A549 (cell line): ENCODE results near the gene OR52D1. TPM values are rescaled to one million over a fixed set of nuclear protein-coding genes. Genes with fewer than 3 reads are reported as not detected.

ENCODE experiments used
- ATAC-seq, 2 experiments: fragments of 200-7000 bp in 1 of 2; fragments of >200 bp in 1 of 2; cut with Nextera tagmentation in 1 of 2; cut with Tn5 transposase in 1 of 2; 3 replicates each; pipeline versions ENCODE4 v1.8.0 to v1.9.1; 2018 to 2020; ENCODE audit warnings: mild to moderate bottlenecking in 1 of 2, moderate library complexity in 1 of 2
- CTCF ChIA-PET: fragments of 300-600 bp; sonication (Branson Sonifier 250); formaldehyde crosslinking; extraction: SDS; loops from one replicate; lab custom pipeline; 2021; ENCODE audit warnings: antibody characterized with exemption, inconsistent platforms; lab: Yijun Ruan, JAX
- POLR2A ChIA-PET: fragments of 350-600 bp; formaldehyde crosslinking; extraction: SDS; loops from one replicate; lab custom pipeline; 2021; ENCODE audit warnings: antibody characterized with exemption, inconsistent platforms; lab: Yijun Ruan, JAX
- DNase-seq, 2 experiments: peaks; one replicate each; pipeline versions ENCODE4 v3.0.0 to v3.0.0-alpha.2; 2011 to 2016; ENCODE audit warnings: low read depth in 1 of 2, low spot score in 1 of 2
- FAIRE-seq: peaks from 2 replicates; lab custom pipeline; 2011; peaks lifted over from hg19 to GRCh38; lab: Jason Lieb, UNC
- H3K27ac ChIP-seq, 2 experiments: fragments of >200 bp; sonication (Bioruptor Twin); formaldehyde crosslinking; 3 replicates each; pipeline ENCODE4 v1.5.1; 2016 to 2017
- H3K4me1 ChIP-seq: fragments of >200 bp; sonication (Bioruptor Twin); formaldehyde crosslinking; 3 replicates; pipeline ENCODE4 v1.6.1; 2016
- H3K4me2 ChIP-seq: fragments of >200 bp; sonication (Bioruptor Twin); formaldehyde crosslinking; 3 replicates; pipeline ENCODE4 v1.6.1; 2016
- H3K4me3 ChIP-seq: fragments of >200 bp; sonication (Bioruptor Twin); formaldehyde crosslinking; 3 replicates; pipeline ENCODE4 v1.5.1; 2016
- H3K9me3 ChIP-seq: fragments of >200 bp; sonication (Bioruptor Twin); formaldehyde crosslinking; 3 replicates; pipeline ENCODE4 v1.6.1; 2016
- CEBPB ChIP-seq, 2 experiments: fragments of >200 bp in 1 of 2; sonication (Bioruptor Twin) in 1 of 2; formaldehyde crosslinking in 1 of 2; IDR thresholded peaks; 2 replicates each; pipeline ENCODE4 v1.6.1; 2012 to 2016
- EHF ChIP-seq: fragments of 250-450 bp; sonication (Bioruptor Pico); IDR thresholded peaks from 2 replicates; pipeline ENCODE4 v1.5.0; 2020; ENCODE audit warnings: mild to moderate bottlenecking
- FOSB ChIP-seq: fragments of 250-450 bp; sonication (Bioruptor Pico); IDR thresholded peaks from 2 replicates; pipeline ENCODE4 v1.5.0; 2020; ENCODE audit warnings: mild to moderate bottlenecking, moderate library complexity
- FOSL2 ChIP-seq, 2 experiments: fragments of 450-650 bp in 1 of 2; fragments of >200 bp in 1 of 2; sonication (Bioruptor Twin) in 1 of 2; formaldehyde crosslinking; IDR thresholded peaks; 2 replicates each; pipeline versions ENCODE4 v1.5.0 to v1.6.1; 2016 to 2020; ENCODE audit warnings: mild to moderate bottlenecking in 1 of 2, moderate library complexity in 1 of 2
- HOXA7 ChIP-seq: fragments of 250-450 bp; sonication (Bioruptor Pico); IDR thresholded peaks from 2 replicates; pipeline ENCODE4 v1.5.0; 2020; ENCODE audit warnings: mild to moderate bottlenecking, moderate library complexity
- MAFK ChIP-seq: fragments of 450-650 bp; IDR thresholded peaks from 2 replicates; pipeline ENCODE4 v1.6.1; 2014; ENCODE audit not compliant: partially characterized antibody
- NR3C1 ChIP-seq: fragments of >200 bp; sonication (Bioruptor Twin); formaldehyde crosslinking; IDR thresholded peaks from 3 replicates; pipeline ENCODE4 v1.6.1; 2017
- RAD21 ChIP-seq, 2 experiments: fragments of >200 bp in 1 of 2; sonication (Bioruptor Twin) in 1 of 2; formaldehyde crosslinking in 1 of 2; IDR thresholded peaks in 1 of 2; conservative IDR thresholded peaks in 1 of 2; 2 replicates in 1 of 2; 3 replicates in 1 of 2; pipeline ENCODE4 v1.6.1; 2012 to 2018; ENCODE audit warnings: inconsistent platforms in 1 of 2
- RARB ChIP-seq: fragments of 250-450 bp; sonication (Bioruptor Pico); IDR thresholded peaks from 2 replicates; pipeline ENCODE4 v1.8.0; 2021; ENCODE audit warnings: mild to moderate bottlenecking, moderate library complexity
- SMC3 ChIP-seq: fragments of >200 bp; sonication (Bioruptor Twin); formaldehyde crosslinking; IDR thresholded peaks from 3 replicates; pipeline ENCODE4 v1.6.1; 2018; ENCODE audit warnings: inconsistent platforms
- TFCP2L1 ChIP-seq: fragments of 250-450 bp; sonication (Bioruptor Pico); IDR thresholded peaks from 2 replicates; pipeline ENCODE4 v1.5.0; 2021; ENCODE audit warnings: mild to moderate bottlenecking
- ZC3H11A ChIP-seq: fragments of 450-650 bp; IDR thresholded peaks from 2 replicates; pipeline ENCODE4 v1.6.1; 2014; ENCODE audit warnings: antibody characterized with exemption, mild to moderate bottlenecking
- ZSCAN20 ChIP-seq: fragments of 250-450 bp; sonication (Bioruptor Pico); IDR thresholded peaks from 2 replicates; pipeline ENCODE4 v1.8.0; 2022; ENCODE audit warnings: mild to moderate bottlenecking, moderate library complexity
- WGBS: methylation state at CpG from one replicate; pipeline ENCODE4 v1.1.6; 2017; ENCODE audit errors: missing lambda C conversion rate; 5-methylcytosine and 5-hydroxymethylcytosine counted together
- polyA plus RNA-seq, 4 experiments: library from polyadenylated mRNA; depleted of rRNA in 3 of 4; stranded (reverse); fragments of >200 nt; fragmentation: RNase III in 1 of 4; extraction: RNeasy Plus Mini Kit Qiagen cat#74134 plus additional on column Dnase treatment in 1 of 4; gene quantifications; 2 replicates in 3 of 4; 3 replicates in 1 of 4; pipeline ENCODE4 v1.2.3, GENCODE V29; 2011 to 2017
- TF ChIP-seq, protein P1 (sequence below): IDR thresholded peaks from 2 replicates; pipeline ENCODE4 v1.6.1; 2012
- TF ChIP-seq, protein P2 (sequence below): fragments of >200 bp; sonication (Bioruptor Twin); formaldehyde crosslinking; IDR thresholded peaks from 3 replicates; pipeline ENCODE4 v1.5.1; 2016
- TF ChIP-seq, protein P3 (sequence below): fragments of 250-450 bp; sonication (Bioruptor Pico); IDR thresholded peaks from 2 replicates; pipeline ENCODE4 v1.5.0; 2021; ENCODE audit warnings: mild to moderate bottlenecking, moderate library complexity, borderline replicate concordance
- TF ChIP-seq, protein P4 (sequence below): fragments of 250-450 bp; sonication (Bioruptor Pico); IDR thresholded peaks from 2 replicates; pipeline ENCODE4 v1.5.0; 2020; ENCODE audit warnings: low read depth, mild to moderate bottlenecking, moderate library complexity

OR52D1 gene
- polyA plus RNA-seq, 2 of the 4 experiments (the other 2 are of a cell fraction): not detected

DNA sequence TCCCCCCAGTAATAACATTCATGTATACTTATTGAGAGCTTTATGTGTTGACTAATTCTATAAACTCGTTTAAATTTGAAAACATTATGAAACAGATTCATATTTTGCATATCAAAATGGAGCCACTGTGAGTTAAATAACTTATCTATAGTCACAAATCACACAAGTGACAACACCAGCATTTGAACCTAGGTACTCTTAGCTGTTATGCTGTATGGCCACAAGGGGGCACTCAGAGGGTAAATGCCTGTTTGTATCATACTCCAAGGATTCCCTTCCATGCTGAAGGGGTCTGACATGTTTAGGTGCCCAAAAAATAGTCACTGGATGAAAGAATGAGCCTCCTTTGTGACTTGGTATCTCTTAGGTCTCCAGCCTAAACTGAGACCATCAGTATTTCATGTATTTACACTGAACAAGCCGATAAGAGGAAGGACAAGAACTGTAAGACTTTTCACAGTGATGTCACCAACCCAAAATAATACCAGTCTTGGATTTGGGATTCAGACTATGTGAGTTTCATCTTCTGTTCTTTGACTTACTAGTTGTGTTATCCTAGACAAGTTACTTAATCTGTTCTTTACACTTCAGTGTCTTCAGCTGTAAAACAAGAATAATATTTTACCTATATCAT is 12.2 kb upstream of the OR52D1 start:
- ChIA-PET CTCF (interaction anchor here (0.6 to 2.2 kb wide), 23 partner anchors 9 to 346 kb away, joined by 3 to 9 read pairs (median 3); partner anchors contain the start of genes TRIM5 and TRIM6), POLR2A (no interaction called here)
- Histone ChIP-seq H3K4me2 (no peak overlapping the region), H3K9me3 (no peaks in the 10 kb centered on the region), H3K27ac (no peak overlapping the region), H3K4me1 (no peaks in the 10 kb centered on the region), H3K4me3 (no peak overlapping the region)
- no peak for FAIRE-seq
- 1% methylated on average over 2 of the region's 2 CpGs for WGBS
- peak; percentile 83 for TF ChIP-seq SMC3
- TF ChIP-seq, protein P1, sequence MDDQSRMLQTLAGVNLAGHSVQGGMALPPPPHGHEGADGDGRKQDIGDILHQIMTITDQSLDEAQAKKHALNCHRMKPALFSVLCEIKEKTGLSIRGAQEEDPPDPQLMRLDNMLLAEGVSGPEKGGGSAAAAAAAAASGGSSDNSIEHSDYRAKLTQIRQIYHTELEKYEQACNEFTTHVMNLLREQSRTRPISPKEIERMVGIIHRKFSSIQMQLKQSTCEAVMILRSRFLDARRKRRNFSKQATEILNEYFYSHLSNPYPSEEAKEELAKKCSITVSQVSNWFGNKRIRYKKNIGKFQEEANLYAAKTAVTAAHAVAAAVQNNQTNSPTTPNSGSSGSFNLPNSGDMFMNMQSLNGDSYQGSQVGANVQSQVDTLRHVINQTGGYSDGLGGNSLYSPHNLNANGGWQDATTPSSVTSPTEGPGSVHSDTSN: no peak
- TF ChIP-seq, protein P2, sequence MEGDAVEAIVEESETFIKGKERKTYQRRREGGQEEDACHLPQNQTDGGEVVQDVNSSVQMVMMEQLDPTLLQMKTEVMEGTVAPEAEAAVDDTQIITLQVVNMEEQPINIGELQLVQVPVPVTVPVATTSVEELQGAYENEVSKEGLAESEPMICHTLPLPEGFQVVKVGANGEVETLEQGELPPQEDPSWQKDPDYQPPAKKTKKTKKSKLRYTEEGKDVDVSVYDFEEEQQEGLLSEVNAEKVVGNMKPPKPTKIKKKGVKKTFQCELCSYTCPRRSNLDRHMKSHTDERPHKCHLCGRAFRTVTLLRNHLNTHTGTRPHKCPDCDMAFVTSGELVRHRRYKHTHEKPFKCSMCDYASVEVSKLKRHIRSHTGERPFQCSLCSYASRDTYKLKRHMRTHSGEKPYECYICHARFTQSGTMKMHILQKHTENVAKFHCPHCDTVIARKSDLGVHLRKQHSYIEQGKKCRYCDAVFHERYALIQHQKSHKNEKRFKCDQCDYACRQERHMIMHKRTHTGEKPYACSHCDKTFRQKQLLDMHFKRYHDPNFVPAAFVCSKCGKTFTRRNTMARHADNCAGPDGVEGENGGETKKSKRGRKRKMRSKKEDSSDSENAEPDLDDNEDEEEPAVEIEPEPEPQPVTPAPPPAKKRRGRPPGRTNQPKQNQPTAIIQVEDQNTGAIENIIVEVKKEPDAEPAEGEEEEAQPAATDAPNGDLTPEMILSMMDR: peak; percentile 76
- TF ChIP-seq RAD21 (conservative IDR thresholded peaks at IDR 0.05 in 1 of 2, IDR thresholded peaks at IDR 0.05 in 1 of 2): peak; percentile 66 to 70
- no peak for TF ChIP-seq EHF (CRISPR knock-in tag)
- TF ChIP-seq, protein P3, sequence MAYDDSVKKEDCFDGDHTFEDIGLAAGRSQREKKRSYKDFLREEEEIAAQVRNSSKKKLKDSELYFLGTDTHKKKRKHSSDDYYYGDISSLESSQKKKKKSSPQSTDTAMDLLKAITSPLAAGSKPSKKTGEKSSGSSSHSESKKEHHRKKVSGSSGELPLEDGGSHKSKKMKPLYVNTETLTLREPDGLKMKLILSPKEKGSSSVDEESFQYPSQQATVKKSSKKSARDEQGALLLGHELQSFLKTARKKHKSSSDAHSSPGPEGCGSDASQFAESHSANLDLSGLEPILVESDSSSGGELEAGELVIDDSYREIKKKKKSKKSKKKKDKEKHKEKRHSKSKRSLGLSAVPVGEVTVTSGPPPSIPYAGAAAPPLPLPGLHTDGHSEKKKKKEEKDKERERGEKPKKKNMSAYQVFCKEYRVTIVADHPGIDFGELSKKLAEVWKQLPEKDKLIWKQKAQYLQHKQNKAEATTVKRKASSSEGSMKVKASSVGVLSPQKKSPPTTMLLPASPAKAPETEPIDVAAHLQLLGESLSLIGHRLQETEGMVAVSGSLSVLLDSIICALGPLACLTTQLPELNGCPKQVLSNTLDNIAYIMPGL (CRISPR knock-in tag): no peak
- peak; percentile 88 to 94; a peak in 5 of 6 replicates for ATAC-seq
- peak; percentile 52 to 65 for DNase-seq

DNA sequence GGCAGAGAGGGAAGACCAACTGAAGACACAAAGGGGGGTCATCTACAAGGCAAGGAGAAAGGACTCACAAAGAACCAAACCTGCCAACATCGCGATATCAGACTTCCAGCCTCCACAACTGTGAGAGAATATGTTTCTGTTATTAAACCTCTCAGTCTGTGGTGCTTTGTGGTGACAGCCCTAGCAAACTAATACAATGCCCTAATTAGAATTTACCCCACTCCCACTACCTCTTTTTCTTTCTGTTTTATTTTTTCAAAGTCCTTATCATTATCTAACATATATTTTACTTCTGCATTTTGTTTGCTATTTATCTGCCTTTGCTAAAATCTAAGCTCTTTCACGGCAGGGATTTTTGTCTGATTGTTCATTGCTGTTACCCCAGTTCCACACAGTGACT is 2.5 kb upstream of the OR52D1 start:
- Histone ChIP-seq H3K4me3 (no peak overlapping the region), H3K4me2 (no peak overlapping the region), H3K9me3 (no peaks in the 10 kb centered on the region), H3K27ac (no peak overlapping the region), H3K4me1 (no peaks in the 10 kb centered on the region)
- FAIRE-seq (no peak), DNase-seq (no peak), ATAC-seq (no peak)
- TF ChIP-seq NR3C1 (no peak), ZC3H11A (no peak), EHF (CRISPR knock-in tag) (no peak)
- WGBS: 76% methylated on average over 3 of the region's 3 CpGs
- CTCF ChIA-PET: no interaction called here
- POLR2A ChIA-PET: no interaction called here

DNA sequence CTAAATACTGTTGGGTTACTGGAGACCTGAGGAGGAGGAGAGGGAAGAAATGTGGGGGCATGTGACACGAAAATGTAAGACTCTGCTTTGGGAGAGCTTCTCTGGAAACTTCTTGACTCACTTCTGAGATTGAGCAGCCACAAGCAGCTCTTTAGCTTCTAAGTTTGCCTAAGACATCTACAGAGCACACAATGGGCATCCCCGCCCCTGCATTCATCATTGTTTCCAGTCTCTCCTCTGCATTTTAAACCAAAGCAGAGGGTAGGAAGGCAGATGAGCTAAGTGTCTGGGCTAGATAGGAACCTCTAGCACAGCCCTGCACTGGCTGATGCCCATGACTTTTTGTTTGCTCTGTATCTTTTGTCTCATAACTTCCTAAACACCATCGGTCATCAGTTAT is 2.1 kb upstream of the OR52D1 start:
- FAIRE-seq (no peak), DNase-seq (no peak), ATAC-seq (no peak)
- no peaks in the 10 kb centered on the region for H3K4me1 ChIP-seq
- H3K9me3 ChIP-seq: no peaks in the 10 kb centered on the region
- H3K4me2 ChIP-seq: no peak overlapping the region
- POLR2A ChIA-PET: no interaction called here
- CTCF ChIA-PET: no interaction called here
- no peak overlapping the region for H3K4me3 ChIP-seq
- no peak for TF ChIP-seq ZSCAN20
- TF ChIP-seq HOXA7 (CRISPR knock-in tag): no peak
- TF ChIP-seq SMC3: no peak
- no peak for TF ChIP-seq MAFK
- TF ChIP-seq CEBPB (IDR thresholded peaks at IDR 0.05): no peak
- TF ChIP-seq FOSB (CRISPR knock-in tag): no peak
- no peak for TF ChIP-seq FOSL2 (IDR thresholded peaks at IDR 0.05)
- TF ChIP-seq FOSL2 (CRISPR knock-in tag; IDR thresholded peaks at IDR 0.05): no peak
- TF ChIP-seq TFCP2L1 (CRISPR knock-in tag): no peak
- TF ChIP-seq, protein P1: no peak
- no peak for TF ChIP-seq RARB (CRISPR knock-in tag)
- no peak for TF ChIP-seq NR3C1
- TF ChIP-seq, protein P4, sequence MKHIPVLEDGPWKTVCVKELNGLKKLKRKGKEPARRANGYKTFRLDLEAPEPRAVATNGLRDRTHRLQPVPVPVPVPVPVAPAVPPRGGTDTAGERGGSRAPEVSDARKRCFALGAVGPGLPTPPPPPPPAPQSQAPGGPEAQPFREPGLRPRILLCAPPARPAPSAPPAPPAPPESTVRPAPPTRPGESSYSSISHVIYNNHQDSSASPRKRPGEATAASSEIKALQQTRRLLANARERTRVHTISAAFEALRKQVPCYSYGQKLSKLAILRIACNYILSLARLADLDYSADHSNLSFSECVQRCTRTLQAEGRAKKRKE (CRISPR knock-in tag): no peak
- 12% methylated on average over 3 of the region's 3 CpGs for WGBS
- H3K27ac ChIP-seq: no peak overlapping the region
